Muscle layer of colon (tissue), 2 donors: ENCODE measurements around the gene KIF6.
"Not testable (repeated sequence)": the region's sequence is repeated elsewhere in the genome, so short reads cannot be mapped to it uniquely, and the experiment has no call there.

ENCODE experiments used
- H3K27ac ChIP-seq: one replicate; pipeline ENCODE4 v1.7.0; 2013; ENCODE audit warnings: low read depth, mild to moderate bottlenecking, low read length, moderate library complexity
- H3K27me3 ChIP-seq, 2 donors: one replicate each; pipeline ENCODE4 v1.7.0; 2013; ENCODE audit warnings: low read length in 2 of 2, mild to moderate bottlenecking in 2 of 2; ENCODE audit not compliant: insufficient read depth in 2 of 2, control insufficient read depth in 1 of 2
- H3K36me3 ChIP-seq: one replicate; pipeline ENCODE4 v1.7.0; 2013; ENCODE audit warnings: mild to moderate bottlenecking, low read length; ENCODE audit not compliant: insufficient read depth
- H3K4me1 ChIP-seq: one replicate; pipeline ENCODE4 v1.7.0; 2013; ENCODE audit warnings: mild to moderate bottlenecking, low read length; ENCODE audit not compliant: insufficient read depth
- H3K4me3 ChIP-seq, 2 donors: one replicate each; pipeline ENCODE4 v1.7.0; 2013; ENCODE audit warnings: low read length in 2 of 2, low read depth in 1 of 2, mild to moderate bottlenecking in 1 of 2, moderate library complexity in 1 of 2
- H3K9ac ChIP-seq: one replicate; pipeline ENCODE4 v1.7.0; 2013; ENCODE audit warnings: low read length
- H3K9me3 ChIP-seq: one replicate; pipeline ENCODE4 v1.7.0; 2013; ENCODE audit warnings: mild to moderate bottlenecking, low read length
- donor health status: abdominal sarcoma.
- donor health status: Adenocarcinoma of cecum.

KIF6 gene

GRCh38 chr6:39684790-39685488 lies 40.3 kb downstream of the KIF6 start:
- Histone ChIP-seq H3K9ac (no peak overlapping the region), H3K27ac (no peak overlapping the region)

GRCh38 chr6:39681674-39682121 lies 43.5 kb downstream of the KIF6 start:
- H3K36me3 ChIP-seq, result no peaks in the 10 kb centered on the region
- no peaks in the 10 kb centered on the region for H3K4me1 ChIP-seq
- no peak overlapping the region for H3K4me3 ChIP-seq
- H3K9ac ChIP-seq, result no peak overlapping the region
- H3K9me3 ChIP-seq, result no peaks in the 10 kb centered on the region
- H3K27ac ChIP-seq, result no peak overlapping the region
- H3K27me3 ChIP-seq, result no peaks in the 10 kb centered on the region

More at GRCh38 chr6:39684790-39685488, 40.3 kb downstream of the KIF6 start:
- Histone ChIP-seq H3K4me3 (no peak overlapping the region), H3K36me3 (no peaks in the 10 kb centered on the region), H3K4me1 (no peaks in the 10 kb centered on the region), H3K27me3 (no peaks in the 10 kb centered on the region), H3K9me3 (no peaks in the 10 kb centered on the region)

GRCh38 chr6:39678914-39679313 lies 46.3 kb downstream of the KIF6 start:
- Histone ChIP-seq H3K9me3 (no peaks in the 10 kb centered on the region), H3K4me1 (no peaks in the 10 kb centered on the region), H3K9ac (no peak overlapping the region), H3K27ac (no peak overlapping the region), H3K36me3 (no peaks in the 10 kb centered on the region), H3K27me3 (no peaks in the 10 kb centered on the region), H3K4me3 (no peak overlapping the region)

GRCh38 chr6:39677318-39677717 lies 47.9 kb downstream of the KIF6 start:
- not testable (repeated sequence) for H3K36me3 ChIP-seq, H3K9me3 ChIP-seq, H3K27me3 ChIP-seq, H3K4me1 ChIP-seq, H3K9ac ChIP-seq, H3K4me3 ChIP-seq, H3K27ac ChIP-seq

DNA sequence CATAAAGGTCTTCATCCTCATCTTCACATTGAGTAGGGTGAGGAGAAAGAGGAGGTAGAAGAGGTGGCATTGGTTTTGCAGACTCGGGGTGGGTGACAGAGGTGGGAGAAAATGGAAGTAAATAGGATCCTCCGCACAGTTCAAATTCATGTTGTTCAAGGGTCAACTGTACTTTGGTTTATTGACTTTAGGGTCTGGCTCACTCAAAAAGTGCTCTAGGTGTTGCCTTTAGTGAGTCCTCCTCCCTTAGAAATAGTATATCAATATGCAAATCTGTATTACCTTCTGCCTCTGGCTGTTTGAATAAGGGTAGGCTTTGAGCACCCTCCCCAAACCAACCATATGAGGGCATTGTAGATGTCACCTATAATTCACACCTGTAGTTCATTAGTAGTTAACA lies 54.7 kb downstream of the KIF6 start:
- no peak overlapping the region for H3K9ac ChIP-seq
- H3K4me1 ChIP-seq, result no peaks in the 10 kb centered on the region
- no peaks in the 10 kb centered on the region for H3K9me3 ChIP-seq
- no peak overlapping the region for H3K27ac ChIP-seq
- no peaks in the 10 kb centered on the region for H3K27me3 ChIP-seq
- no peak overlapping the region for H3K4me3 ChIP-seq
- no peaks in the 10 kb centered on the region for H3K36me3 ChIP-seq

- no peak overlapping the region for H3K9ac ChIP-seq
- no peaks in the 10 kb centered on the region for H3K27me3 ChIP-seq
- H3K4me1 ChIP-seq, result no peaks in the 10 kb centered on the region
- no peak overlapping the region for H3K27ac ChIP-seq
- no peaks in the 10 kb centered on the region for H3K36me3 ChIP-seq
- no peak overlapping the region for H3K4me3 ChIP-seq
- no peaks in the 10 kb centered on the region for H3K9me3 ChIP-seq
Observed at GRCh38 chr6:39669973-39670342, 55.2 kb downstream of the KIF6 start.

DNA sequence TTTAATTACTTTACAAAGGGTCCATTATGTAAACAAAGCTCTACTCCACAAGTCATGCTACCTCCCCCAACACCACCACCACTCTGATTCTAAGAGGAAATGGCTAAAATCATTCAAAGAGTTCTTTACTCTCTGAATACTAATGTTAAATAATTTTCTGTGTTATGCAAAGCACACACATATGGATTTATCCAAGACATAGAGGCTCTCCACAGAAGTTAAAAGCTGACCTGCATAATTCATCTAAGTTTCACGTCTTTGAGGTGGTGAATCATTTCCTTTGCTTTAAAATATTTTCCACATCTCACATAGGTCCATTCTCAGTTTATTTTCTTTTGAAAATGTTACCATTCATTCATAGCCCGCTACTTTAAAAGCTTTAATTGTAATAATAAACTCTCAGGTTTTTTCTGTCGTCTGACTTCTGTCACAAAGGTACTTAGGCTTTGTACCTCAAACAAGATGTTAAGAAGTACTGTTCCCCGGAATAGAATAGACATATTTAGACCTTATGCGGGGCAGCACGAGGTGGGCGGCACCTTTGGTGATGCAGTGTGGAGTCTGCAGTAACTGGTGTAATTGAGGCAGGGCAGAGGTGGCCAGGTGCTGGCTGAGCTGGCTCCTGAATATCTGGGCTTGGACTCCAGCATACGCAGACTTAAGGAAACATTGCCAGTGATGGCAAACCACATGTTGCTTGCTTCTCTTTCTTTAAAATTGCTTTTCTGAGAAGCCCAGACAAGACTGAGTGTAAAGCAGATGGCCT lies 55.8 kb downstream of the KIF6 start:
- Histone ChIP-seq H3K9me3 (no peaks in the 10 kb centered on the region), H3K9ac (no peak overlapping the region), H3K27ac (no peak overlapping the region), H3K4me1 (no peaks in the 10 kb centered on the region), H3K36me3 (no peaks in the 10 kb centered on the region), H3K27me3 (no peaks in the 10 kb centered on the region), H3K4me3 (no peak overlapping the region)

- Histone ChIP-seq H3K27ac (no peak overlapping the region), H3K4me1 (no peaks in the 10 kb centered on the region), H3K9me3 (no peaks in the 10 kb centered on the region), H3K27me3 (no peaks in the 10 kb centered on the region), H3K9ac (no peak overlapping the region), H3K36me3 (no peaks in the 10 kb centered on the region), H3K4me3 (no peak overlapping the region)
Observed at GRCh38 chr6:39666706-39667489, 58.3 kb downstream of the KIF6 start.

- H3K4me3 ChIP-seq, result no peak overlapping the region
- H3K4me1 ChIP-seq, result no peaks in the 10 kb centered on the region
- no peaks in the 10 kb centered on the region for H3K9me3 ChIP-seq
- no peaks in the 10 kb centered on the region for H3K27me3 ChIP-seq
- H3K9ac ChIP-seq, result no peak overlapping the region
- H3K36me3 ChIP-seq, result no peaks in the 10 kb centered on the region
- H3K27ac ChIP-seq, result no peak overlapping the region
Observed at GRCh38 chr6:39665861-39666260, 59.3 kb downstream of the KIF6 start.

- Histone ChIP-seq H3K36me3 (no peaks in the 10 kb centered on the region), H3K27me3 (no peaks in the 10 kb centered on the region), H3K4me1 (no peaks in the 10 kb centered on the region), H3K4me3 (no peak overlapping the region), H3K27ac (no peak overlapping the region), H3K9ac (no peak overlapping the region), H3K9me3 (no peaks in the 10 kb centered on the region)
Observed at GRCh38 chr6:39664173-39664572, 61.0 kb downstream of the KIF6 start.

DNA sequence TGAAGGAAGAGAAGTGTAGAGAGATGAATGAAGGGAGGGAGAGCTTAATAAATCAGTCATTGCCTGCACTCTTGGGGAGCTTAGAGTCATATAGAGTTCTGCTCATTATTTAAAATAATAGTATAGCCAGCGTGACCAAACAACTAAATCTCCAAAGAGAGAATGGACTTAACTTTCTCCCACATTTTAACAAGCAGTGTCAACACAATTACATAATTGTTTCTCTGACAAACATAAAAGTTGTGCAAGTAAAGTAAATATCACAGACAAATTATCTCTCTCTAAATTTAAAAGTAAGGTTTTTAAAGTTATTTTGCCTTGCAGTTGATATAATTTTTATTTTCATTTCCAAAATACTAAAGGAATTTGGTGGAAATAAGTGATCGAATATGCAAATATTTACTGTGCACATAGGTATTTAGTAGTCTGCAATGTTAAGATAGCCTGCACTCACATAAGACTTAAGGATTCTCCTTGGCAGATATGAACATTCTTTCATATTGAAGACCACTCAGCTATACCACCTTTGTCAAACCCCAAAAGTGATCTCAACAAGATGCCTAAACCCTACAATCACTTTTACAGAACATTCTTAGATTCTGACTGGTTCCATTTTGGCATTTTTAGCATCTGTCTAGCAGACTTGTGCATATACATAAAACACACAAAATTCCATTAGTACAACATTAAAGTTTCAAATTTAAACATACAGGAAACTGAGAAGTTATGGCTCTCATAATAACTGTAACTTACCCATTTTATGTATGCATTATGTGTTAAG lies 67.7 kb downstream of the KIF6 start:
- no peaks in the 10 kb centered on the region for H3K27me3 ChIP-seq

More for the DNA sequence above, 67.7 kb downstream of the KIF6 start:
- Histone ChIP-seq H3K9me3 (no peaks in the 10 kb centered on the region), H3K9ac (no peak overlapping the region), H3K4me1 (no peaks in the 10 kb centered on the region), H3K36me3 (no peaks in the 10 kb centered on the region), H3K4me3 (no peak overlapping the region), H3K27ac (no peak overlapping the region)
